Measurements from ENCODE around the gene RTN4R.

Gene RTN4R

DNA sequence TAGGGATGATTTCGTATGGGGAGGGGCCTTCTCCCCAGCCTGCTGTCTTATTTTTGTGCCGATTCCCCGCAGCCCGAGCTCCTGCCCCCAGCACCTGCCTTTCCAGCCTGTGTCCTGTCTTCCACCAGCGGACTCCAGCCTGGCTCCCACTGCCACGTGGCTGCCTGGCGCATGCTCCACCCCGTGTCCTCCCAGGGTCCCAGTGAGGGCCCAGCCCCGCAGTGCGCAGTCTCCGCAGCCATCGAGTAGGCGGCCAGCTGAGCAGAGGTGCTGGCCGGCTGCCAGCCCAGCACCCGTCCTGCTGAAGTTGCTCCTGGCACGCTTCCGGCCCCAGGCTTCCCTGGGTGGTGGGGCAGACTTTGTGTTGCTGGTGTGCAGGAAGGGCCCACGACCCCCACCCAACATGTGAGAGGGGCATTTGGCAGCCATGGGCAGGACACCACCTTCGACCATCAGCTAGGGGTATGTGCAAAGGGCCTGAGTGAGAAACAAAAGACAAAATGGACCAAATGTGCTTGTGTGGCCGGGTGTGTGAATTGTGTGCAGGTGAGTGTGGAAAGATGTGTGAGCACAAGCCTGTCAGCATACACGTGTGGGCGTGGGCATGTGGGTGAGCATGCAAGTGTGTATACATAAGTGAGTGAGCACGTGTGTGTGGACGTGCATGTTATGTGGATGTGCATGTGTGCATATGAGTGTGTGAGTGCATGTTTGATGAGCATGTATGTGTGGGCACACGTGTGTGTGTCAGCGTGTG, 55.9 kb downstream of the RTN4R start:
- Histone ChIP-seq H3K4me1 (ENCODE audit: control insufficient read depth in 2 of 2, insufficient read depth in 2 of 2, low read length in 2 of 2) (peaks cover 6 to 12% of the 10 kb centered on the region in 2 donors), H3K27ac (ENCODE audit: low read depth in 2 of 2, low read length in 2 of 2) (no peak overlapping the region), H3K4me3 (ENCODE audit: low read length in 2 of 2) (no peak overlapping the region), H3K9ac (ENCODE audit: low read depth in 1 of 2, low read length in 2 of 2) (peak overlapping the region in 1 of 2 donors; percentile 9), H3K27me3 (ENCODE audit: control insufficient read depth in 2 of 2, insufficient read depth in 2 of 2, low read length in 2 of 2) (no peaks in the 10 kb centered on the region), H3K36me3 (ENCODE audit: control insufficient read depth in 2 of 2, insufficient read depth in 2 of 2, low read length in 2 of 2) (no peaks in the 10 kb centered on the region), H3K9me3 (ENCODE audit: control insufficient read depth in 2 of 2, low read length in 2 of 2) (no peaks in the 10 kb centered on the region)

GRCh38 chr22:20211409-20211996, 56.6 kb downstream of the RTN4R start:
- Histone ChIP-seq H3K4me3 (ENCODE audit: low read length in 2 of 2) (no peak overlapping the region), H3K9me3 (ENCODE audit: control insufficient read depth in 2 of 2, low read length in 2 of 2) (no peaks in the 10 kb centered on the region), H3K36me3 (ENCODE audit: control insufficient read depth in 2 of 2, insufficient read depth in 2 of 2, low read length in 2 of 2) (no peaks in the 10 kb centered on the region), H3K27ac (ENCODE audit: low read depth in 2 of 2, low read length in 2 of 2) (no peak overlapping the region), H3K27me3 (ENCODE audit: control insufficient read depth in 2 of 2, insufficient read depth in 2 of 2, low read length in 2 of 2) (no peaks in the 10 kb centered on the region), H3K9ac (ENCODE audit: low read depth in 1 of 2, low read length in 2 of 2) (peak overlapping the region in 1 of 2 donors; percentile 9), H3K4me1 (ENCODE audit: control insufficient read depth in 2 of 2, insufficient read depth in 2 of 2, low read length in 2 of 2) (peaks cover 13 to 18% of the 10 kb centered on the region in 2 donors)

- Histone ChIP-seq H3K4me3 (ENCODE audit: low read length in 2 of 2) (no peak overlapping the region), H3K9ac (ENCODE audit: low read depth in 1 of 2, low read length in 2 of 2) (no peak overlapping the region), H3K27ac (ENCODE audit: low read depth in 2 of 2, low read length in 2 of 2) (no peak overlapping the region), H3K4me1 (ENCODE audit: control insufficient read depth in 2 of 2, insufficient read depth in 2 of 2, low read length in 2 of 2) (peaks cover 19 to 21% of the 10 kb centered on the region in 2 donors), H3K27me3 (ENCODE audit: control insufficient read depth in 2 of 2, insufficient read depth in 2 of 2, low read length in 2 of 2) (no peaks in the 10 kb centered on the region), H3K9me3 (ENCODE audit: control insufficient read depth in 2 of 2, low read length in 2 of 2) (no peaks in the 10 kb centered on the region), H3K36me3 (ENCODE audit: control insufficient read depth in 2 of 2, insufficient read depth in 2 of 2, low read length in 2 of 2) (no peaks in the 10 kb centered on the region)
These were observed 57.6 kb downstream of the RTN4R start for GRCh38 chr22:20210473-20211059.

DNA sequence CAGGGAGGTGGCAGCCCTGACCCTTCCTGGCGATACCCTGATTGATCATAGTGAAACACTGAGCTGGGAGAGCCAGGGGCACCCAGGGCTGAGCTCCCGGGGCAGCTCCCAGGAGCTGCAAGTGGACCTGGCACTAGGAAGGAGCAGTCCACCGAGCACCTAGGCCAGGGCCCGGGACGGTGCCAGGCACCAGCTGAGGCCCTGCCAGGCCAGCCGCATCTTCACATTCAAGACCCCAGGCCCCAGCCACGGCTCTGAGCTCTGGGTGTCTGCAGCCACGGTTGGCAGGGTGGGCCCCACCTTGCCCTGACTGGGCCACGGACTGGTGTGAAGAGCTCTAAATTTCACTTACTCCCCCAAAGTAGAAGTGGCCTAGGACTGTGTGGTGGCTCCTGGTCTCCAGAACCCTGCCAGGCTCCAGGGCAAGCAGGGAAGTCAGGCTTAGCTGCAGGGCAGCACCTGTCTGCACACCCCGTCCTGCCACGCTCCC, 58.3 kb downstream of the RTN4R start:
- H3K9me3 ChIP-seq (ENCODE audit: control insufficient read depth in 2 of 2, low read length in 2 of 2), result no peaks in the 10 kb centered on the region
- H3K9ac ChIP-seq (ENCODE audit: low read depth in 1 of 2, low read length in 2 of 2), result no peak overlapping the region
- H3K27ac ChIP-seq (ENCODE audit: low read depth in 2 of 2, low read length in 2 of 2), result no peak overlapping the region
- H3K36me3 ChIP-seq (ENCODE audit: control insufficient read depth in 2 of 2, insufficient read depth in 2 of 2, low read length in 2 of 2), result no peaks in the 10 kb centered on the region
- H3K4me3 ChIP-seq (ENCODE audit: low read length in 2 of 2), result no peak overlapping the region
- H3K27me3 ChIP-seq (ENCODE audit: control insufficient read depth in 2 of 2, insufficient read depth in 2 of 2, low read length in 2 of 2), result no peaks in the 10 kb centered on the region
- H3K4me1 ChIP-seq (ENCODE audit: control insufficient read depth in 2 of 2, insufficient read depth in 2 of 2, low read length in 2 of 2), result peaks cover 19 to 21% of the 10 kb centered on the region in 2 donors

DNA sequence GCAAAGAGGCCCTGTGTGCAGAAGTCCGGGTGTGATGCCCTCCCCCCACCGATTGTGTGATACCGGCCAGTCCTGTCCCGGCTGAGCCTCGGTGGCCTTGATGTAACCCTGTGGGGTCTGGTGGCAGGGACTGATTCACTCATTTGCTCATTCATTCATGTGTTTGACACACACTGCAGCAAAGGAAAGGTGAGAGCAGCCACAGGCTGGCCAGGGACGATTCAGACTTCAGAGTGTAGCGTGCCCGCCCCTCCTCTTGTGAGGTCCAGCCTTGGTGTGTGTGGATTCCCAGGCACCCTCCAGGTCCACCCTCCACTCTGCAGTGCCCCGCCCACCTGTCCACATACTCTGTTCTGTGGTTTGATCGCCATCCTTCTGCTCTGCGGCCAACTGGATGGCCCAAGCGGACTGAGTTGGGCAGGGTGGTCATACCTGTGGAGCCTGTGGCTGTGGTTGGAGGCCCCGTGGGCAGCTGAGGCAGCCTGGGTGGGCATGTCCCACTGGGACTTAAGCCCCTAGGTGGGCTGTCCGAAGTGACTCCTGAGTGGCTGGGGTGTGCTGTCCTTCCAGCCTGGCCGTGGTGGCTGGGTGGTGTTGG, 59.3 kb downstream of the RTN4R start:
- peaks cover 21 to 23% of the 10 kb centered on the region in 2 donors for H3K4me1 ChIP-seq (ENCODE audit: control insufficient read depth in 2 of 2, insufficient read depth in 2 of 2, low read length in 2 of 2)
- H3K36me3 ChIP-seq (ENCODE audit: control insufficient read depth in 2 of 2, insufficient read depth in 2 of 2, low read length in 2 of 2), result no peaks in the 10 kb centered on the region
- H3K9ac ChIP-seq (ENCODE audit: low read depth in 1 of 2, low read length in 2 of 2), result no peak overlapping the region
- H3K27ac ChIP-seq (ENCODE audit: low read depth in 2 of 2, low read length in 2 of 2), result no peak overlapping the region
- H3K9me3 ChIP-seq (ENCODE audit: control insufficient read depth in 2 of 2, low read length in 2 of 2), result no peaks in the 10 kb centered on the region
- H3K27me3 ChIP-seq (ENCODE audit: control insufficient read depth in 2 of 2, insufficient read depth in 2 of 2, low read length in 2 of 2), result no peaks in the 10 kb centered on the region
- H3K4me3 ChIP-seq (ENCODE audit: low read length in 2 of 2), result no peak overlapping the region

DNA sequence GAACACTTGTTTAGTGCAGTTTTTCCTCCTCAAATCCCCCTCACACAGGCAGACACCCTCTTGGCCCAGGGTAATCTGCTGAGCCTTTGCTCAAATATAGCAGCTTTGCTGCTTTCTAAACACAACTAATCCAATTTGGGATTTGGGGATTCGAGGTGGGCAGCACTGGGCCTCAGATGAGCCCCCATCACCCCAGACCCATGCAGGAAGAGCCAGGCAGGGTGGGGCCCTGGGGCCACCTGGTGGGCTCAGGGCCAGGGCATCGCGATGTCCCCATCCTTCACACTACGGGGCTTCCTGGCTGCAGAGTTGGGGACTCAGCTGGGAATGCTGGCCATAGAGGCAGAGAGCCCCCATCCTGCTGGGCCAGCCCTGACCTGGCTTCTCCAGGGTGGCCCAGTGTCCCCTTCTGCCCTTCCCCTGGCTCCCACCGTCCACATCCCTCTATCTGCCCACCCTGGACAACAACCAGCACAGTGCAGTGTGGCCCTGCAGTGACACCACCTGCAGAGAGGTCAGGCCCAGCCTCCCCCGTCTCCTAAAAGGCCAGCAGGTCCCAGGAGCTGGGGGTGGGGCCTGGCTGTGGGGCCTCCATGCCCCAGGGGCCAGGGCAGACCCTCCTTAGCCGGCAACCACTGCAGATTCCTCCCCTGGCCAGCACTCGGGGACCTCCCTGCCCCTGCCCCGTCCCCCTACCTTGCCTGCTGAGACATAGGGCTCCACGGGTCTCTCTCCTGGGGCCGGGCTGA, 60.7 kb downstream of the RTN4R start:
- H3K4me3 ChIP-seq (ENCODE audit: low read length in 2 of 2), result peak overlapping the region; percentile 84 to 86
- H3K4me1 ChIP-seq (ENCODE audit: control insufficient read depth in 2 of 2, insufficient read depth in 2 of 2, low read length in 2 of 2), result peaks cover 21 to 26% of the 10 kb centered on the region in 2 donors
- H3K9ac ChIP-seq (ENCODE audit: low read depth in 1 of 2, low read length in 2 of 2), result peak overlapping the region; percentile 83 to 88
- no peaks in the 10 kb centered on the region for H3K9me3 ChIP-seq (ENCODE audit: control insufficient read depth in 2 of 2, low read length in 2 of 2)
- H3K36me3 ChIP-seq (ENCODE audit: control insufficient read depth in 2 of 2, insufficient read depth in 2 of 2, low read length in 2 of 2), result no peaks in the 10 kb centered on the region
- no peaks in the 10 kb centered on the region for H3K27me3 ChIP-seq (ENCODE audit: control insufficient read depth in 2 of 2, insufficient read depth in 2 of 2, low read length in 2 of 2)
- peak overlapping the region in 1 of 2 donors; percentile 74 for H3K27ac ChIP-seq (ENCODE audit: low read depth in 2 of 2, low read length in 2 of 2)

DNA sequence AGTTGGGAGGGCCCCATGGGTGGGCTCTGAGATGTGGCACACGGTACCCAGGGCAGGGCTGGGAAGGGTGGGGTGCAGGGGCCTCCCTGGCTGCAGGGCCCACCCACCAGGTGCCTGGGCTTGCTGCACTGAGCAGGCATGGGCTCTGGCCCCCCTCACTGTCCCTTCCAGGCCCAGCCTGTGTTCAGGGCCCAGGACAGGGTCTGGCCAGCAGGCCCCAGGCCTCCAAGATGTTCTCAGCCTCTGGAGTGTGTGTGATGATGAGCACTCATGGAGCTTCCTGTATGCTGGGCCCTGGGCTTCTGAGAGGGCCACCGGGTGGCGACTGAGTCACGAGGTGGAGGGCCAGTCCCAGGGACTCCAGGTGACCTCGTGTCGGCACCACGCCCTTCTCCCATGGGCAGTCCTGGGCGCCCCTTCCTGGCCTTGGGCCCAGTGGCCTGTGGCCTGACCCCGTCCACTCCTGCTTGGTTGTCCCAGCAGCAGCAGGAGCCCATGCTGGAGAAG, 61.4 kb downstream of the RTN4R start:
- Histone ChIP-seq H3K36me3 (ENCODE audit: control insufficient read depth in 2 of 2, insufficient read depth in 2 of 2, low read length in 2 of 2) (no peaks in the 10 kb centered on the region), H3K4me1 (ENCODE audit: control insufficient read depth in 2 of 2, insufficient read depth in 2 of 2, low read length in 2 of 2) (peaks cover 18 to 23% of the 10 kb centered on the region in 2 donors), H3K9me3 (ENCODE audit: control insufficient read depth in 2 of 2, low read length in 2 of 2) (no peaks in the 10 kb centered on the region), H3K27ac (ENCODE audit: low read depth in 2 of 2, low read length in 2 of 2) (peak overlapping the region; percentile 59 to 74), H3K4me3 (ENCODE audit: low read length in 2 of 2) (peak overlapping the region; percentile 84 to 86), H3K9ac (ENCODE audit: low read depth in 1 of 2, low read length in 2 of 2) (peak overlapping the region; percentile 83 to 88), H3K27me3 (ENCODE audit: control insufficient read depth in 2 of 2, insufficient read depth in 2 of 2, low read length in 2 of 2) (peaks cover 0 to 3% of the 10 kb centered on the region in 2 donors)

DNA sequence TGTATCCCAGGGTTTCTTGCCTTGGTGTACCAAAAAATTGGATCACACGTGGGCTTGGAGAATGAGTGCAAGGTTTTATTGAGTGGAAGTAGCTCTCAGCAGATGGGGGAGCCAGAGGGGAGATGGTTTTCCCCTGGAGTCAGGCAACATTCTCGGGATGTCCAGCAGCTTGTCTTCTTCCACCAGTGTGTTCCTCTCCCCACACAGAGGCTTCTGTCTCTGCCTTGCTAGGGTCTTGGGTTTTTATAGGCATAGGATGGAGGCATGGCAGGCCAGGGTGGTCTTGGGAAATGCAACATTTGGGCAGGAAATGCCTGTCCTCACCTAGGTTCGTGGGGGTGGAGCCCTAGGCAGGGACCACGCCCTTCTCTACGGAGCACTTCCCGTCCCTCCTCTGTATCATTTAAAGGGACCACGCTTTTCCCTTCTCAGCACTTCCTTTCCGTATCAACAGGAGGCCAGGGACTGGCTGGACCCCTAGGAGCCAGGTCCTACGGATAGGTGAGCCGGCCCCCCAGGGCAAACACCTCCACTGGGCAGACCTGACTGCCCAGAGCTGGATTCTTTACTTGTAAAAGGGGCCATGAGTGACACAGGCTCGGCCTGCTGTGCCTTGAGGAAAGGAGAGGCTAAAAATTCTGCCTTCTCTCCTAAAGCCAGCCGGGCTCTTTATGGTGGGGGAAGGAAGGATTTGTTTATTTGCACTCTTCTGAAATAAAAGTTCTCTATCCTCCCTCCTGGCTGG, 62.0 kb downstream of the RTN4R start:
- H3K9me3 ChIP-seq (ENCODE audit: control insufficient read depth in 2 of 2, low read length in 2 of 2), result no peaks in the 10 kb centered on the region
- peaks cover 0 to 3% of the 10 kb centered on the region in 2 donors for H3K27me3 ChIP-seq (ENCODE audit: control insufficient read depth in 2 of 2, insufficient read depth in 2 of 2, low read length in 2 of 2)
- H3K36me3 ChIP-seq (ENCODE audit: control insufficient read depth in 2 of 2, insufficient read depth in 2 of 2, low read length in 2 of 2), result no peaks in the 10 kb centered on the region
- H3K4me3 ChIP-seq (ENCODE audit: low read length in 2 of 2), result peak overlapping the region; percentile 84 to 86
- H3K4me1 ChIP-seq (ENCODE audit: control insufficient read depth in 2 of 2, insufficient read depth in 2 of 2, low read length in 2 of 2), result peaks cover 14 to 20% of the 10 kb centered on the region in 2 donors
- H3K9ac ChIP-seq (ENCODE audit: low read depth in 1 of 2, low read length in 2 of 2), result peak overlapping the region; percentile 83 to 88
- H3K27ac ChIP-seq (ENCODE audit: low read depth in 2 of 2, low read length in 2 of 2), result peak overlapping the region; percentile 59 to 74

DNA sequence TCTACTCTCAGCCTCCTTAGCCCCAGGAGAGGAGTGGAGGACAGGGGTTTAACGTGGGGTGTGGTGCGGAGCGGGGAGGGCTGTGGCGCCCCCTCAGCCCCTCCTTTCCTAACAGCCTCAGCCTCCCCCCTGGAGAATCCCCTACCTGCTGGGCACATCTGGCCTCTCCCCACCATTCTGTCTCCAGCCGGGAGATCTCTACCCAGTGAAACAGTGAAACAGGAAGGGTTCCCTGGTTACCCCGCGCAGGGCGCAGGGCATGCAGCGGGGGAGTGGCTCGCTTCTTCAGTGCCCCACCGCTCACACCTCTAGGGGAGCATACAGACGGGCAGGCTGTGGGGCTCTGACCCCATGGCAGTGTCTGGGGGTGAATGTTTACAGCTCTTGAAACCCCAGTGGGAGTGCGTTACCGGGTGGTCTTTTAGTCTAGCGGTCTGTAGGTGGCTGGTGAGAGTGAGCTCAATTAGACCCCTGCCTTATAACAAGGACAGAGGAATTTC, 62.6 kb downstream of the RTN4R start:
- Histone ChIP-seq H3K36me3 (ENCODE audit: control insufficient read depth in 2 of 2, insufficient read depth in 2 of 2, low read length in 2 of 2) (no peaks in the 10 kb centered on the region), H3K9ac (ENCODE audit: low read depth in 1 of 2, low read length in 2 of 2) (no peak overlapping the region), H3K27ac (ENCODE audit: low read depth in 2 of 2, low read length in 2 of 2) (peak overlapping the region in 1 of 2 donors; percentile 74), H3K9me3 (ENCODE audit: control insufficient read depth in 2 of 2, low read length in 2 of 2) (no peaks in the 10 kb centered on the region), H3K27me3 (ENCODE audit: control insufficient read depth in 2 of 2, insufficient read depth in 2 of 2, low read length in 2 of 2) (peaks cover 0 to 3% of the 10 kb centered on the region in 2 donors), H3K4me3 (ENCODE audit: low read length in 2 of 2) (peak overlapping the region in 1 of 2 donors; percentile 86), H3K4me1 (ENCODE audit: control insufficient read depth in 2 of 2, insufficient read depth in 2 of 2, low read length in 2 of 2) (peaks cover 14 to 20% of the 10 kb centered on the region in 2 donors)

Data from mucosa of rectum (tissue), 2 donors.